HG03354 (cell line): ENCODE measurements around the gene CLDN9.

ENCODE experiments used
- ATAC-seq: cut with Tn5 transposase; IDR thresholded peaks from one replicate; pipeline ENCODE4 v1.9.1; 2021; ENCODE audit warnings: mild to moderate bottlenecking; ENCODE audit not compliant: unreplicated experiment, poor library complexity, severe bottlenecking

CLDN9 gene, protein sequence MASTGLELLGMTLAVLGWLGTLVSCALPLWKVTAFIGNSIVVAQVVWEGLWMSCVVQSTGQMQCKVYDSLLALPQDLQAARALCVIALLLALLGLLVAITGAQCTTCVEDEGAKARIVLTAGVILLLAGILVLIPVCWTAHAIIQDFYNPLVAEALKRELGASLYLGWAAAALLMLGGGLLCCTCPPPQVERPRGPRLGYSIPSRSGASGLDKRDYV

DNA sequence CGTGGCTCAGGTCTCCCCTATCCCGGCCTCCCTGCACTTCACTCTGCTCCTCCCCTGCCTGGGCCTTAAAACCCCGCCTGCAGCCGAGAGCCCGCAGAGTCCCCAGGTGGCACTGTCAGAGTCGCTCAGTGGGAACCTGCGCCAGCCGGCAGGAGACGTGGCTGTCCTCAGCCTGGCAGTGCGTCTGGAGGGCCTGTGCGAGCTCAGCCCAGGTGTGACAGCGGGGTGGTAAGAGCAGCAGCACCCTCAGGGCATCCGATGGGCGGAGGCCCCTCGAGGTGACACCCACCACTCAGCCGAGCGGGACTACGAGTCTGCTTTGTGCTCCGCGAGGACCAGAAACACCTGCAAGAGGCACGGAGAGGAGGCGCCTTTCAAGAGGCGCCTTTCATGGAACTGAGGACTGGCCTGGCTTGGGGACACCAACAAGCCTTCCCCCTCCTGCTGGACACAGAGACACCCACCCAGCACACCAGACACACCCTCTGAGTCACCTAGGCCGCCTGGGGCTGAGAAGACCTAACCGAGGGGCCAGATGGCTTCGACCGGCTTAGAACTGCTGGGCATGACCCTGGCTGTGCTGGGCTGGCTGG, at the start of gene CLDN9:
CLDN9 (plus strand) TSS at position 96 of the 593 bp plus-strand sequence; CDS start at position 536, 440 bp downstream.
- no peak for ATAC-seq

DNA sequence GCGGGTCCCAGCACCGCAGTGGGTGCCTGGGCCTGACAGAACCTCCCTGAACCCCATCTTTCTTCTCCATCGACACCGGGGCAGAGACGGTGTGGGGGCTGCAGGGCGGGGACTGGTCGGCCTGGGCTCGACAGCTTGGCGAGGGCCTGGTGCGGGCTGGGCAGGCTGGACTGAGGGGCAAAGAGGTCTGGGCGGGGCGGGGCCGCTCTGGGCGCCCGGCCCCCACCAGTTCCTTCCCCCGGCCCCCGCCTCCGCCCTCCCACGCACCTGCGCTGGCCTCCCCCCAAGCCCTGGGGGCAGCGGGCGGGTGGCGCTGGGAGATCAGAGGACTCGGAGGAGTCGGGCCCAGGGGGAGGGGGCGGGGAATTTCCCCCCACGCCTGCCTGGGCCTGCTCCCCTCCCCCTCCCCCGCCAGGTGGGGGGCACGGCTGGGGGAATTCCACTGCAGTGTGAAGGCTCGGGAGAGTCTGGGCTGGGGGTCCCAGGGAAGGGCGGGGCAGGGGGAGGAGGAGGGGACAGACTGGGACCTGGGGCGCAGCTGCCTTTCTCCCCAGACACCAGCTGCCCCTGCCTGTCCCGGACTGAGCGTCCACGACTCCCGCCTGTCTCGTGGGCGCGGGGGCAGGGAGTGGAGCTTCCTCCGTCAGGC, 49.5 kb upstream of the CLDN9 start:
- ATAC-seq: no peak

DNA sequence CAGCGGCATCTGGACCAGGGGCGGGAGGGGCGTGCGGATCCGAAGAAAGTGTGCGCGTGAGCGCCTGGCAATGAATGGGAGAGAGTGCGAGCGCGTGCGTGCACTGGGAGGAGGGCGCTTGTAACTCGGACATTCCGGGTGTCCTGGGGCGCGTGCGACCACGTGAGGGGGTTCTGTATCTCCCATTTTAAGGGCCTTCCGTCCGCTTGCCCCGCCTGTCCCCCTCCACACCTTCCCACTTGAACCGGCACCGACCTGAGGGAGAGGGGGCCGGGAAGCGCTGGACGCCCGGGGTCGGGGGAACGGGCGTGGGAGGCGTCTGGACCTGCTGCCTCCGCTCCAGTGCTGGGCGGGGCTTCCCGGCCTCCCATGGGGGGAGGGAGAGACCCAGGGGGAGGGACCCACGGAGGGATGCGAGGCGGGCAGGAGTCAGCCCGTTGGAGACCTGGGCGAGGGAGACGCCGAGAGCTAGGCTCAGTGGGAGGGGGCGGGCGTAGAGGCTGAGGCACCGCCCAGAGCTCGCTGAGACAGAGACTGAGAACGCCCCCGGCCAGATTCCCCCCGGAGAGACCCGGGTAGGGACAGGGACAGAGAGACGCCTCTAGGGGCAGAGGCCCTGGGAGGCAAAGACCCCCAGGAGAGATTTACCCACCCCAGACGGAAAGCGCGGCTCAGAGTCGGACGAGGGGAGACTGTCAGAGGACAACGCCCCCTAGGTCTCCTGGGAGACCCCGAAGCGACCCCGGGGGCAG, 48.8 kb upstream of the CLDN9 start, which contains the start of gene KREMEN2:
KREMEN2 (plus strand) TSS at position 553 of the 752 bp plus-strand sequence. CDS start 246 bp downstream, outside the sequence.
- ATAC-seq: no peak

- ATAC-seq: no peak
Measured at GRCh38 chr16:2964475-2965336, 48.0 kb upstream of the CLDN9 start.

GRCh38 chr16:2966043-2966807, 46.5 kb upstream of the CLDN9 start:
- no peak for ATAC-seq

DNA sequence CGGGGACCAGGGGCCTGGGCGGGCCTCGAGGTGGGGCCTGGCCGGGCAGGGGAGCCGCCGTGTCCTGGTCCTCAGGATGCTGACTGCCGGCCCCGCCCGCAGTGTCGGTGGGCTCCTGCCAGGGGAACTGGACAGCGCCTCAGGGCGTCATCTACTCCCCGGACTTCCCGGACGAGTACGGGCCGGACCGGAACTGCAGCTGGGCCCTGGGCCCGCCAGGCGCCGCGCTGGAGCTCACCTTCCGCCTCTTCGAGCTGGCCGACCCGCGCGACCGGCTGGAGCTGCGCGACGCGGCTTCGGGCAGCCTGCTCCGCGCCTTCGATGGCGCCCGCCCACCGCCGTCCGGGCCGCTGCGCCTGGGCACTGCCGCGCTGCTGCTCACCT, 45.9 kb upstream of the CLDN9 start:
- ATAC-seq: no peak

GRCh38 chr16:2967211-2967631, 45.5 kb upstream of the CLDN9 start:
- no peak for ATAC-seq

GRCh38 chr16:2967721-2968161, 45.0 kb upstream of the CLDN9 start:
- ATAC-seq: no peak

DNA sequence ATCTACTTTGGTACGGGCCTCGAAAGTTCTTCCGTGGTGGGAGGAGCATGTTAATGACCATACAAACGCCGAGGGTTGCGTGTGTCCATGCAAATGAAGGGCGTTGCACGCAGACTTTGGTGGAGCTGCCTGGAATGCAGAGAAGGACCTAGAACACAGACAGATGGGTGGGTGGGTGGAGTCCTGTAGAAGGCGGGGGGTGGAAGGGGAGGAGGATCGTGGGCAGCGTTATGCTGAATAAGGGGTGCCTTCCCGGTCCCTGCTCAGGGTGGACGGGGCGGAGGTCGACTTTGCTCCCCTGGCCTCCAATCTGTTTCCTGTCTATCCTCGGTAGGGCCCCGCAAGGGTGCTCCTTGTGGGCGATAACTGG, 44.4 kb upstream of the CLDN9 start:
- ATAC-seq: no peak

DNA sequence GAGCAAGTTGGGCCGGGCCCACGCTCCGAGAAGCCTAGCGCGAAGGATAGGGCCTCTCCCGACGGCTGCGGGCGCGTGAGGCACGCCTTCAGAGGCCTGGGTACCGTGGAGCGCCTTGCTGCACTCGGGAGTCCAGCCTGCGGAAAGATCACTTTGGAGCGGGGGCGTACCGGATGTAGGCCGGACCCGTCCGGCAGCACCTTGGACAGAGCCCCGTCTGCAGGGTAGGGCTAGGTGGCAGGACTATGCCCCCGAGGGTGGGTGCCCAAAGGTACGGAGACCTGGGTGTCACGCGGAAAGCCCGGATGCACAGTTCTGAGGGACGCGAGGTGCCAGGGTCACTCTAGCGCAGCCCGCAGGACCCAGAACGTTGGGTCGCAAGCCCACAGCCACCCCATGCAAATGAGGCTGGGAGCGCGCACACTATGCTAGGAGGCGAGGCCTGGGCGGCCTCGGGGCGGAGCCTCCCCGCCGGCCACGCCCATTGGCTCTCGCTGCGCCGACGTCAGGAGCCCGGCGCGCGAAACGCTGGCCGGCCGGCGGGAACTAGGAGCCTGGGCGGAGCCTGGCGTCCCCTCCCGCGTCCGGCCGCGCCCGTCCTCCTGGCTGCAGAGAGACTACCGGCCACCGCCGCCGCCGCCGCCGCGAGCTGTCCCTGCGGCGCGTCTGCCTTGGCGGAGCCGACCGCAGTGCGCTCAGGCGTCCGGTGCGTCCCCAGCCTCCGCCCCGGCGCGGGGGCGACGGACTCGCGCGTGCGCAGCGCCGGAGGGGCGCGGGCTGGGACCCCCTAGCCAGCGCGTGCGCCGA, 43.8 kb upstream of the CLDN9 start, which contains the start of gene PAQR4:
PAQR4 (plus strand) TSS at position 611 of the 807 bp plus-strand sequence. CDS start 327 bp downstream, outside the sequence.
- peak; percentile 74 for ATAC-seq

GRCh38 chr16:2969545-2970521, 42.9 kb upstream of the CLDN9 start:
- ATAC-seq: peak; percentile 49

DNA sequence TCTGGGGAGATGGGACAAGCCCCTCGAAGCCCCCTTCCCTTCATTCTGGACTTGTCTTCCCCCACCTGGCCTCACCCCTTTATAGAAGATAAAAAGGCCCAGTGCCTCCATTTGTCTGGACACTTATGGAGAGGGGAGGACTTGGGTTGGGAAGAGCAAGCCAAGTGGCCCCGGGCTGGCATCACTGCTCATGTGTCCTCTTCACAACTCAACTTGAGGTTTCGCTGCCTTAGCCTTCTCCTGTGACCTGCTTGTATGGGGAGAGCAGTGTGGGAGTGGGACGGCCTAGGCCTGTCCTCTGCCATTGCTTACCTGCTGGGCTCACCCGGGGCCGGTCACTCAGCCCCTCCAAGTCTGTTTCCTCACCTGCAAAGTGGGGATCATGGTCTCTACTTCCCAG, 42.2 kb upstream of the CLDN9 start:
- ATAC-seq: no peak

GRCh38 chr16:2971134-2971984, 41.4 kb upstream of the CLDN9 start:
- ATAC-seq: no peak

GRCh38 chr16:2971985-2972784, 40.5 kb upstream of the CLDN9 start:
- ATAC-seq: no peak

GRCh38 chr16:2973093-2973492, 39.6 kb upstream of the CLDN9 start:
- no peak for ATAC-seq
